NCI-H226 (cell line): ENCODE results near the gene PHF20.
A peak's percentile ranks its signal among the peaks of the same experiment; 100 is the strongest.
"Not testable (repeated sequence)": the region's sequence is repeated elsewhere in the genome, so short reads cannot be mapped to it uniquely, and the experiment has no call there.

Source experiments
- DNase-seq: peaks from one replicate; pipeline ENCODE4 v3.0.0-alpha.2; 2015

PHF20 gene

DNA sequence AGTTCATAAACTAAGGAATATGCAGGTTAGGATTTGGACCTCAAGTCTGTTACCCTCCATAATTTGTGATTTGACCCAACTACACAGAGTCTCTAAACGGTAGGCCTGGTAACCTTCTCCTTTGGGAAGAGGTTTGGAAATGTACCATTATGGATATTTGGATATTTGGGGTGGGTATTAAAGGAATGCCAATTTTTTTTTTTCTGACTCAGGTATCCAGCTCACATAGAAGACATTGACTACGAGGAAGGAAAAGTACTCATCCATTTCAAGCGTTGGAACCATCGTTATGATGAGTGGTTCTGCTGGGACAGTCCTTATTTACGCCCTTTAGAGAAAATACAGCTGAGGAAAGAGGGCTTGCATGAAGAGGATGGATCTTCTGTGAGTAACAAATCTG, 70.5 kb downstream of the PHF20 start:
- no peak for DNase-seq

DNA sequence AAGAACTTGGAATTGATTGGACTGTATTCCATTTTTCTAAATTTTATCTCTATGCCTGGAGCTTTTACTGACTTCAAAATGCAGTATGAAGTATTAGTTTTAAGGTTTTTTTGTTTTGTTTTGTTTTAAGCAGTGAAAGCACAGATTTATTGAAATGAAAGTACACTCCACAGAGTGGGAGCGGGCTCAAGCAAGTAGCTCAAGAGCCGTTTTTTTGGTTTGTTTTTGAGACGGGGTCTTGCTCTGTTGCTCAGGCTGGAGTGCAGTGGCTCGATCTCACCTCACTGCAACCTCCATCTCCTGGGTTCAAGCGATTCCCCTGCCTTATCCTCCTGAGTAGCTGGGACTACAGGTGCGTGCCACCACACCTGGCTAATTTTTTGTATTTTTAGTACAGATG, 72.1 kb downstream of the PHF20 start:
- not testable (repeated sequence) for DNase-seq

DNA sequence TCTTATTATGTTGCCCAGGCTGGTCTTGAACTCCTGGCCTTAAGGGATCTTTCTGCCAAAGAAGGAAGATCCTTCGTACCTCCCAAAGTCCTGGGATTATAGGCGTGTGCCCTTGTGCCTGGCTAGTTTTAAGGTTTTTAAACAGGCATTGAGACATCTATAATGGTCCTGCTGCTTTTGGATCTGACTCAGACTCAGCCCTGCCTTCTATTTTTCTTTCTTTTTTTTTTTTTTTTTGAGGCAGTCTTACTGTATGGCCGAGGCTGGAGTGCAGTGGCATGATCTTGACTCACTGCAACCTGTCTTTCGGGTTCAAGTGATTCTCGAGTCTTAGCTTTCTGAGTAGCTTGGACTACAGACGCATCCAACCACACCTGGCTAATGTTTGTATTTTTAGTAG, 73.7 kb downstream of the PHF20 start:
- DNase-seq = no peak

DNA sequence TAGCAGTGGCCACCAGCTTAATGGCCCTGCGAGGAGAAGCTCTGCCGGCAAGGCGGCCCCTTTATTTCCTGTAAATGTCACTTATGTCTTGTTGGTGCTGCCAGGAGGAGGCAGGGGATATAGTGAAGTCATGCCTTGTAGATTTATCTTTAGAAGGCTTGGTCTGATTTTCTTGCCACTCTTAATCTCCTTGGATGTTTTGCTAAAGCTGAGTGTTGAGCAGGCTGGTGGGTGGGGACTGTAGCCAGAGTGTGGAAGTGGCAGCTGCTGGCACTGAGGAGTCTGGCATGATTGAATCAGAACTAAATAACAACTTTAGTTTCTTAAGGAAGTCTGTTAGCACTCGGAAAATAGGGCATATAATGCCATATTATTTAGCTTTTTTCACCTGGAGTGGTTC, 77.9 kb downstream of the PHF20 start:
- DNase-seq = no peak

DNA sequence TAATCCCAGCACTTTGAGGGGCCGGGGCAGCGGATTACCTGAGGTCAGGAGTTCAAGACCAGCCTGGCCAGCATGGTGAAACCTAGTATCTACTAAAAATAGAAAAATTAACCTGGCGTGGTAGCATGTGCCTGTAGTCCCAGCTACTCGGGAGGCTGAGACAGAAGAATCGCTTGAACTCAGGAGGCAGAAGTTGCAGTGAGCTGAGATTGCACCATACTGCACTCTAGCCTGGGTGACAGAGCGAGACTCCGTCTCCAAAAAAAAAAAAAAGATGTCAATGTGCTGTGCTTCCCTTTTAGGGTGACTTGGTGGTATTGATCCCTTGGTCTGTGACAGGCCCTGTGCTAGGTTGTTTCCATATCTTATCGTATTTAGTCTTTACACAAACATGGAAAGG, 79.8 kb downstream of the PHF20 start:
- DNase-seq = not testable (repeated sequence)

DNA sequence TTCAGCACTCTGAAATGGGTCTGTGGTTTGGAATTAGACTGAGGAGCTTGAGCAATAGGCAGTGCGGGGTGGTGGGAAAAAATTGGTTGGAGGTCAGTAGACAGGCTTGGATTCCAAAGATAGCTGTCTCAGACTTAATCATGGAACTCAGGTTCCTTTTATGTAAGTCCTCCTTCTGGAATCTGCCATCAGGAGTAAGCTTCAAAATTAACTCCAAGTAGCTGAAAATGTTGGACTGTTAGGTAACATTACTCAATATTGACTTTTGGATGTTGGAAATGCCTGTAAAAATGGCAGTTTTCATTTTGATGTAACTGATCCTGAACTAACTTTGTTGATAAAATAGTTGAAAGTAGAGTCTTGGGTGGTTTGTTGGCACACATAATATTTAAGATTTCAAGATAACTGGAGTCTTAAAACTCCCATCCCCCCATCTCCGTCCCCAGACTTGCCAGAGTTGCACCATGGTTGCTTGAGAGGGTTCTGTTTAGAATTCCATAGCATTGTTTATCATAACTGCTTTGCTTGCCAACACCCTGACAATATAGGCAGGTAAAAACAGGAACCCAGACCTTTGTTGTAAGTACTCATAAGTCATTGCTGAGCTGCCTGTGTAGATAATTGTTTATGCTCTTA, 83.0 kb downstream of the PHF20 start:
- peak; percentile 10 for DNase-seq

DNA sequence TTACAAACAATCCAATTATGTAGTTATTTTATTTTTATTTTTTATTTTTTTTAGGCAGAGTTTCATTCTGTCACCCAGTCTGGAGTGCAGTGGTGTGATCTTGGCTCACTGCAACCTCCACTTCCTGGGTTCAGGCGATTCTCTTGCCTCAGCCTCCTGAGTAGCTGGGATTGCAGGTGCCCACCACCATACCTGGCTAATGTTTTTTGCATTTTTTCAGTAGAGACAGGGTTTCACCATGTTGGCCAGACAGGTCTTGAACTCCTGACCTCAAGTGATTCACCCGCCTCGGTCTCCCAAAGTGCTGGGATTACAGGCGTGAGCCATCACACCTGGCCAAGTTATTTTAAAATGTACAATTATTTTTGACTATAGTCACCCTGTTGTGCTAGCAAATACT, 83.8 kb downstream of the PHF20 start:
- not testable (repeated sequence) for DNase-seq

DNA sequence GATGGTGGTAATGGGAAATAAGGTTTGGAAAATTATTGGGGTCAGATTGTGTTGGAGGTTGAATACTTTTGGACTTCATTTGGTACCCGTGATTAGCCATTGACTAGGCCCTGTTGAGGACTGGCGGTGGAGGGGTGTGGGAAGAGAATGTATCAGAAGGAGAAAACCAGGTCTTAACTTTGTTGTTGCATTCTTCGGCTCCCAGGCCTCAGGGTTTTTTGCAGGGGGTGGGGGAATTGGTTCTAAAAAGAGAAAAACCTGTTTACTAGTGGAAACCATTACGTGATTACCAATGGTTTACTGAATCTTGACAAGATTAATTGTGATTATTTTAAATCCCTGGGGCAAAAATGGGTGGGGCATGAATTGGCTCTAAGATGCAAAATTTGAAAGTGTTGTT, 85.1 kb downstream of the PHF20 start:
- DNase-seq = no peak

DNA sequence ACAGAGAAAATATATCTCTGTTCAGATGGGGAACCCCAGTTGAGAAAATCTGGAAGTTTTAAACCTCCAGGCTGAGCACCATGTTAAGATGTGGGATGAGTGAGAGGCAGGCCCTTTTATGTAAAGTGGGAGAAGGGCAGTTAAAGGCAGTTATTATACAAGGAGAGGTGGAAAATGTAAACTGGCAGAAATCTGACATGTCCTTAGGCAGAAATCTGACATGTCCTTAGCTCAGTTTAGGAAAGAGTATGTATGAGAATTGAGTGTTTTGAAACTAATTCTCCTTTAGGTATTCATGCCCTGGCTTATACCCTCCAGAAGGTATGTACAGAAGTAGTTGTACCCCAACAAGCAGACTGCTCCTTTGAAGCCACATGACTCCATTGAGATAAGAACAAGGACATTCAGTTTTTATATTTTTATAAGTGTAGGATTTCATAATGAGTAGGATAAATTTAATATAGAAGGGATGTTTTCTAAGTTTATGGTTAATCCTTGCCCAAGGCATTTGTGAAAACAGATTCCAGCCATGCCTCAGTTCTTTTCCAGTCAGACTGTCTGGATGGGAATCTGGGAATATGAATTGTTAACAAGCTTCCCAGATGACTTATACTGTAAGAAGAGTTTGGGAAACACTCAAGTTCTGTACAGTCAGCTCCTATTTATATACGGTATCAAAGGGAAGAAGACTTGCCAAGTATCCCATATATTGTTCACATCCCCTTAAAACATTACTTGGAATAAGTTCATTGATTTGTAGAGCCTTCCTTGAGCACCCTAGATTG, 94.8 kb downstream of the PHF20 start:
- peak; percentile 32 for DNase-seq

DNA sequence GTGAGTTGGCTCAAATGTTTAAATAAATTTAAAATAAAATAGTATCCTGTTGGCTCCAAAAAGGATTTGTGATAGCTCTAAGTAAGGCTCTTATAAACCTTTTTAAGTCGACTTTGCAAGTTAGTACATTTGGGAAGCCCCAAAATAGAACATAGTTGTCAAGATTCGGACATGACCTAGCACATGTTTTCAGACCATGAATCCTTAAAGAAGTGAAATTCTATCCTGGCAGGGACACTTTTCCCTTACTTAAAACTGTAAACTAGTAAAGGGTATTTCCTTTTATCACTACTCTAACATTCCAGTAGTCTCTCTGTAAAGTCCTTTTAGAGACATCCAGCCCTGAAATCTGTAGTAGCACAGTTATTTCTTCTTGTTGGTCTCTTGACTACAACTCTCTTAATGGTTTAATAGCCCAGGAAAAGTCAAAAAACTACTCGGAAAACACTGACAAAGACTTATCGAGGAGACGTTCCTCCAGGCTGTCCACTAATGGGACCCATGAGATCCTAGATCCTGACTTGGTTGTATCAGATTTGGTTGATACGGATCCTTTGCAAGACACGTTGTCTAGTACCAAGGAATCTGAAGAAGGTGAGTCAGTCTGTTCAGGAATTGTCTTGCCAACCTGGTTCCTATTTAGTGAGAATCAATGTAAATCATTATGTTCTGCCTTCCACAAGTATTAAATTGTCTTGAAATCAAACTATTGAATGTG, 98.9 kb downstream of the PHF20 start:
- no peak for DNase-seq

DNA sequence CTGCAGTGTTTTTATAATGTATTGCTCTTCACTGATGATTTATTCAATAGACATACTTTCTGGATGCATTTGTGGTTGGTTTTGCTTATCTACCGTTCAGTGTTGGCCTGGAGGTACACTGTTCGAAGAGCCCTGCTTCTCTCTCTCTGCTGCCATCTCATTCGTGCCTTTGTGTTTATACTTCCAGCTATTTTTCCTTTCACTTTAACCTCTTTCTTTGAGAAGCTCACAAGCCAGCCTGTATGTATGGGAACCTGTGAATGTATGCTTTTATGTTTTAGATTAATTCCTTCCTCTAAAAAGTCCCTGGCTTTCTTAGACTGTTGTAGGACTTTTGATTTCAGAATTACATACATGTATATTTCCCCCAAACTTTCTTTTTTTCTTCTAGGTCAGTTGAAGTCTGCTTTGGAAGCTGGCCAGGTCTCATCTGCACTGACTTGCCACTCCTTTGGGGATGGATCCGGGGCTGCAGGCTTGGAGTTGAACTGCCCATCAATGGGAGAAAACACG, 99.5 kb downstream of the PHF20 start:
- peak; percentile 55 for DNase-seq

DNA sequence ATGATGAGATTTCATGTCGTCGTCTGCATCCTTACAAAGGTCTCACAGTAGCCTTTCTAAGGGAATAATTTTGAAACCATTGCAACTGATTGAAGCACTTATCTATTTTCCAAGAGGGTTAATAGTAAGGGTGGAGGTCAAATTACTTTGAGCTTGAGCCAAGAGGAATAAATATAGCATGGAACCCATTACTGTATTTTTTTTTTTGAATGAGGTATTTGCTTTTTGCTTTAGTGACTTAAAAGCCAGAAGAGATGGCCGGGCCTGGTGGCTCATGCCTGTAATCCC, 104.2 kb downstream of the PHF20 start:
- no peak for DNase-seq

DNA sequence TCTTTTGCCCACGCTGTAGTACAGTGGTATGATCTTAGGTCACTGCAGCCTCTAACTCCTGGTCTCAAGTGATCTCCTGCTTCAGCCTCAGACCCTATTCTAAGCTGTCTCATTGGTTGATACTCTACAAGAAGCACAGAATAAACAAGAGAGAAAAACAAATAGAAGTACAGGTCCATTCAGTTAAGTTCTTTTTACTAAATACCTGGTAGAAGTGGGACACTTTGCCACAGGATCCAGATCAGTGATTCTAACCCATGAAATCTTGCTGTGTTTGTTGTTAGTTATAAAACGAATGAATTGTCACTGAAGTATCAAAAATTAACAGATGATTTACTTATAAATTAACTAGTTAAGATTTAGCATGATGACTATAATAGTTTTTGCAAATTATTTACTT, 105.8 kb downstream of the PHF20 start:
- no peak for DNase-seq

DNA sequence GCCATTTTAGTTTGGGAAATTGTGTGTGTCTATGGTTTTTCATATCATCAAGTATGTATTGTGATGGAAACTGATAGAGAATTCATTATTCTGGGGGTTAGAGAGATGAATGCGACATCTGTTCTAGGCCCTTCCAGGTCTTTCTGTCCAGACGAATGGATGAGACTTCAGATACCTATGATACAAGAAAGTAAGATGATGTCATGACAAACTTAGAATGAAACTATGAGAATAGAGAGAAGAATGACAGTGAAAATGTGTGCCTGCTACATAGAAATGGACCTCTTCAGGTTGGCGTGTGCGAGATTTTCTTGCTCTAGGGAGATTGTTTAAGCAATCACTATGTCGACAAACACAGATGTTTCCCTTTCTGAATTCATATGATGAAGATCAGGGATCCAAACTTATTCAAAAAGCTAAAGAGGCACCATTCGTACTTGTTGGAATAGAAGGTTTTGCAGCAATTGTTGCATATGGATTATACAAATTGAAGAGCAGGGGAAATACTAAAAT, 106.4 kb downstream of the PHF20 start:
- DNase-seq = no peak

DNA sequence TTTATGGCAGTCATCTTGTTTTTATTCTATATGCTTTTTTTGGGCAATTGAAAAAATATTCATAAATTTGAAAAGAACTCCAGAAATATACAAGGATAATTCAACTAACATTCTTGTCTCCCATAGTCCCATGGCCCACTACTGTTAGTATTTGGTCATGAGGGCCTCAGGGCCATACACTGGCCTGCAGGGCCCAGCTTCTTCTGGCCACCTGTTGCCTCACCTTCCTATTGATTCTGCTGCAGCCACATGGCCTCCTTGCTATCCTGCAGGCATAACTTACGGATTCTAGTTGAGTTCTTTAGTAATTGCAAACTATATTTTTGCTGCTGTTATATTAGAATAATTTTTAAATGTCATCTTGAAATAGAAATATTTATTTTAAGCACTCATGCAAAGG, 109.9 kb downstream of the PHF20 start:
- no peak for DNase-seq

DNA sequence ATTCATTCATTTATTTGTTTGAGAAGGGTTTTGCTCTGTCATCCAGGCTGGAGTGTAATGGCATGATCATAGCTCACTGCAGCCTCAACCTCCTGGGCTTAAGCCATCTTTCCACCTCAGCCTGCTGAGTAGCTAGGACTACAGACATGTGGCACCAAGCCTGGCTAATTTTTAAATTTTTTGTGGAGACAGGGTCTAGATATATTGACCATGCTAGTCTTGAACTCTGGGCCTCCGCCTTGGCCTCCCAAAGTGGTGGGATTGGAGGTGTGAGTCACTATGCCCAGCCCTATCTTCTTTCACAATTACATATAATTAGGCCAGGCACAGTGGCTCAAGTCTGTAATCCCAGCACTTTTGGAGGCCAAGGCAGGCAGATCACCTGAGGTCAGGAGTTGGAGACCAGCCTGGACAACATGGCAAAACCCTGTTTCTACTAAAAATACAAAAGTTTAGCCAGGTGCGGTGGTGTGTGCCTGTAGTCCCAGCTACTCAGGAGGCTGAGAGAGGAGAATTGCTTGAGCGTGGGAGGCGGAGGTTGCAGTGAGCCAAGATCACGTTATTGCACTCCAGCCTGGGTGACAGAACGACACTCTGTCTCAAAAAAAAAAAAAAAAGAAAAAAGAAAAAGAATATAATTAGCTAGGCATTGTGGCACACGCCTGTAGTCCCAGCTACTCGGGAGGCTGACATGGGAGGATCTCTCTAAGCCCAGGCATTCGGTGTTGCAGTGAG, 110.8 kb downstream of the PHF20 start:
- not testable (repeated sequence) for DNase-seq

DNA sequence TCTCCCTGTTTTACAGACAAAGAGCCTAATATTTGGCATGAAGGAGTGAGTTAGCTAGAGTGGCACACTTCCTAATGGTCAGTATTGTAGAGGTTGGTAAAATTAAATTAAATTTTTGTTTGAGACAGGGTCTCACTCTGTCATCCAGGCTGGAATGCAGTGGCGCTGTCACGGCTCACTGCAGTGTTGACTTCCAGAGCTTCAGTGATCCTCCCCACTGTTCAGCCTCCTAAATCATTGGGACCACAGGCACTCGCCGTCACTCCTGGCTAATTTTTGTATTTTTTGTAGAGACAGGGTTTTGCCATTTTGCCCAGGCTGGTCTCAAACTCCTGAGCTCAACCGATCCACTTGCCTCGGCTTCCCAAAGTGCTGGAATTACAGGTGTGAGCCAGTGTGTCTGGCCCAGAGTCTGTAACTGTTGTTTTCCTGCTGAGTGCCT, 111.5 kb downstream of the PHF20 start:
- DNase-seq = no peak

DNA sequence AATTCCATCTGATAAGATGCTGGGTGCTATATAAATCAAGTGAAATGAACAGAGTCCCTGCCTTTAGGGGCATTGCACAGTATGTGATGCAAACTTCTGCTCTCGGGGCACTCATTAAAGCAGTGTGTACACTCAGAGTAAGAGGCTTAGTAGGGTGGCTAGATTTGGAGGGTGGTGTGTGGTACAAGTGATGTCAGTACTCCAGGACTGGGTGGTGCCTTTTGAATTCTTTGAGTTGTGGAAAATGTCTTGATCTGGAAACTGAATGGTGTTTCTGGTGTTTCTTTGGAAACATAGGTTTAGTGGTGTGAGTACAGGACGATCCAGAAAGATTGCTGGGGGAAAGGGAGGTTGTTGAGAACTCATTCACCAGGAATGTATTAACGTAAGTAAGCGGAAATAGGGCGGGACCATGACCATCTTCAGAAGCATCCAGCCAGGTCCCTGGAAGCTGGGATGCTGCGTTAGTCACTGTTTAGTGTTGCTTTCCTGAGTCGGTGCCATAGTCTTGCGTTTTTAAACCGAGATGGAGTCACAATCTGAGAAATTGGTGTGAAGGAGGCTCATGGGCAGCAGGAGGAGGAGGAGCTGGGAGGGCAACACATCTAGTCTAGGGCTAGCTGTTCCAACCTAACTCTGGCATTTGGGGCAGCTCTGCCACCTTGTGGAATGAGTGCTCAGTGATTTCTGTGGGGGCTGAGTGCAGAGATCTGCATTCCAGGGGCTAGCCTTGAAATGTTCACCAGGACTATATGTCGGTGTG, 112.1 kb downstream of the PHF20 start:
- peak; percentile 100 for DNase-seq

DNA sequence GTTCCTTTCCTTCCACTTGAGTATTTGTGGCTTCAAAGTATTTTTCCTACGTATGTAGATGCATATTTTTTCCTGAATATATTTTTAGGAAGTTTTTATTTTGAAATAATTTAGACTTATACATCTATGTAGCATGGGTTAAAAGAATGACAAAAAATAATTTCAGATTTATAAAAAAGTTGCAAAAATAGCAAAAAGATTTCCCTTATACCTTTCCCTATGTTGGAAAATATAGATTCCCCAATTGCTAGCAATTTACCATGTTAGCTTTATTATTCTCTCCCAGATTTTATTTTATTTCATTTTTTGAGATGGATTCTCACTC, 112.7 kb downstream of the PHF20 start:
- DNase-seq = no peak

DNA sequence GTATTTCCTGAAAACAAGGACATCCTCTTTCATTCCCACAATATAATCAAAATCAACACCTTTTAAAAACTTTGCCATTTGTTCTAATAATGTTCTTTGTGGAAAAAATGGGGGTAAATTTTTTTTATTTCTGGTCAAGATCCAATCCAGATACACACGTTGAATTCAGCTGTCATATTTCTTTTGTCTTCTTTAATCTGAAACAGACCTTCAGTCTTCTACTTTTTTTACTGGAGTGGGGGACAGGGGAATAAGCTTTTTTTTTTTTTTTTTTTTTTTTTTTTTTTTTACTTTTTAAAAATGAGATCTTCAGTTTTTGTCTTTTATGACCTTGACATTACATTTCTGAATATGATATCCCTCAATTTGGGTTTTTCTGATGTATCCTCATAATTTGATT, 113.4 kb downstream of the PHF20 start:
- no peak for DNase-seq

DNA sequence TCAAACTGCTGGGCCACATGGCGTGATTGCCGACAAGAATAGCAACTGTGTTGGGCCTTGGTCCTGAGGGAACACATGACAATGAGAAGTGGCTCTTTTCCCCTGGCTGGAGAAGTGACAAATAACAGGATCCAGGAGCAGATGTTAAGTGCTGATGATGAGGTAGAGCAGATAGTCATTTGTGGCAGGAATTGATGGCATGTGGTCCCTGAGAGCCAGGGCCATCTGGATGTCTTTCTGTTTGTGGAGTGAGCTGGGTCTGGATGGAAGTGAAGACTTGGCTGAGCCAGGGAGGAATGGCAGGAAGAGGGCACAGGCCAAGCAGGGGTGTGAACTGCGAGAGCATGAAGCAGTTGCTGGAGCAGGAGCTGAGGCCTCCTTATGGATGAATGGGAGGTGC, 114.7 kb downstream of the PHF20 start:
- DNase-seq = no peak

DNA sequence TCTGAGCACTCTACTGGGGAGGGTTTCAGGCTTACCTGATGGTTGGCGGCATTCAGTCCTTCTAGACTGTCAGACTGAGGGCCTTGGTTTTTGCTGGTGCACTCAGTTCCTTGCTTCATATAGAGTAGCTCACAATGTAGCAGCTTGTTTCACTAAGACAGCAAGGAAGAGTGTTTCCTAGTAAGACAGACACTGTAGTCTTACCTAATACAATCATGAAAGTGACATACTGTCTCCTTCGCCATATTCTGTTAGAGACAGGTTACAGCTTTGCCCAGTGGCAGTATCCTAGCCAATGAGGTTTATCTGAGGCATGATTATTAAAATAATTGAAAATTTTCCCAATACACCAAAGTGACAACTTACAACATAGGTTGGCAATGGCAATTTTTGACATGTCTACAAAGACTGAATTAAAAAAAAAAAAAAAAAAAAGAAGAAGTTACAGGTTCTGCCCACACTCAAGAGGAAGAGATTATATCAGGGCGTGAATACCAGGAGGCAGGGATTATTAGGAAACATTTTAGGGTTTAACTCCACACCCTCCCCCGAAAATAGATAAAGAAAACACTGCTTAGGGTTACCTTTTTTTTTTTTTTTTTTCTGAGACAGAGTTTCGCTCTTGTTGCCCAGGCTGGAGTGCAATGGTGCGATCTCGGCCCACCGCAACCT, 115.7 kb downstream of the PHF20 start:
- DNase-seq = no peak
